ENCODE measurements around the gene KCNRG. TPM values are rescaled to one million over a fixed set of nuclear protein-coding genes. Genes with fewer than 3 reads are reported as not detected.

Gene KCNRG
- total RNA-seq, 1 donor from 2014 or later = not detected

GRCh38 chr13:49993666-49994065, 21.6 kb upstream of the KCNRG start:
- Histone ChIP-seq H3K36me3 (no peaks in the 10 kb centered on the region), H3K4me1 (peaks cover 12% of the 10 kb centered on the region), H3K27ac (no peak overlapping the region), H3K9me3 (no peaks in the 10 kb centered on the region), H3K27me3 (no peaks in the 10 kb centered on the region), H3K4me3 (no peak overlapping the region)
- TF ChIP-seq POLR2AphosphoS5 (IDR thresholded peaks at IDR 0.05; ENCODE audit: insufficient read depth in 1 of 2, low read depth in 1 of 2) = no peak
- TF ChIP-seq, protein P1, sequence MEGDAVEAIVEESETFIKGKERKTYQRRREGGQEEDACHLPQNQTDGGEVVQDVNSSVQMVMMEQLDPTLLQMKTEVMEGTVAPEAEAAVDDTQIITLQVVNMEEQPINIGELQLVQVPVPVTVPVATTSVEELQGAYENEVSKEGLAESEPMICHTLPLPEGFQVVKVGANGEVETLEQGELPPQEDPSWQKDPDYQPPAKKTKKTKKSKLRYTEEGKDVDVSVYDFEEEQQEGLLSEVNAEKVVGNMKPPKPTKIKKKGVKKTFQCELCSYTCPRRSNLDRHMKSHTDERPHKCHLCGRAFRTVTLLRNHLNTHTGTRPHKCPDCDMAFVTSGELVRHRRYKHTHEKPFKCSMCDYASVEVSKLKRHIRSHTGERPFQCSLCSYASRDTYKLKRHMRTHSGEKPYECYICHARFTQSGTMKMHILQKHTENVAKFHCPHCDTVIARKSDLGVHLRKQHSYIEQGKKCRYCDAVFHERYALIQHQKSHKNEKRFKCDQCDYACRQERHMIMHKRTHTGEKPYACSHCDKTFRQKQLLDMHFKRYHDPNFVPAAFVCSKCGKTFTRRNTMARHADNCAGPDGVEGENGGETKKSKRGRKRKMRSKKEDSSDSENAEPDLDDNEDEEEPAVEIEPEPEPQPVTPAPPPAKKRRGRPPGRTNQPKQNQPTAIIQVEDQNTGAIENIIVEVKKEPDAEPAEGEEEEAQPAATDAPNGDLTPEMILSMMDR (IDR thresholded peaks at IDR 0.05) = no peak
- TF ChIP-seq POLR2A (IDR thresholded peaks at IDR 0.05) = no peak
- intact Hi-C loops (cut with DNase I) = no loop called here
- no peak for DNase-seq (ENCODE audit: extremely low spot score in 2 of 2)

DNA sequence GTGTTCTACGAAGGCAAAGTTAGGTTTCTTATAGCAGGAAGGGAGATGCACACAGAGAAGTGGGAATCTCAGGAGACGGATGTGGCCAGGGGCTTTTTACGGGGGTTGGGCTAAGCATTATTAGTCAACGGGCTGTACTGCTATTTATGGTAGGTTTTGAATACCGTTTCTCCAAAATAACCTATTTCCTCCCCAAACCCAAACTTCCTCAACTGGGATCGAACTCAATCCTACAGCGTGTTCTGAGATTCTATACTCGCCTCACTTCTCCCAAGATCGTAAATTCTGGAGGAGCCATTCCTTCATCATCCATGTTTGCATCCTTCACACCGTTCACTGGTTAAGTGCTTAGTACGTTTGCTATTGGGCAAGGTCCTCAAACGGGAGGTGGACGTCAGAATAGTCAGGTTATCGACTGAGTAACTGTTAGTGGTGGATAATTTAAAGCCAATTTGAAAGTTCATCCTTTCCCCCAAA, 19.6 kb upstream of the KCNRG start:
- intact Hi-C loops (cut with DNase I) = loop anchor here (2.0 kb wide), 1 partner anchor 129 kb away; no protein-coding TSS in a partner anchor
- no peak for TF ChIP-seq POLR2A (IDR thresholded peaks at IDR 0.05)
- TF ChIP-seq, protein P1 (IDR thresholded peaks at IDR 0.05) = no peak
- TF ChIP-seq POLR2AphosphoS5 (IDR thresholded peaks at IDR 0.05; ENCODE audit: insufficient read depth in 1 of 2, low read depth in 1 of 2) = no peak
- Histone ChIP-seq H3K4me3 (peak overlapping the region; percentile 65 to 69), H3K4me1 (peaks cover 32% of the 10 kb centered on the region), H3K36me3 (peaks cover 0 to 6% of the 10 kb centered on the region in 2 donors), H3K9me3 (no peaks in the 10 kb centered on the region), H3K27ac (peak overlapping the region; percentile 92), H3K27me3 (no peaks in the 10 kb centered on the region)
- no peak for DNase-seq (ENCODE audit: extremely low spot score in 2 of 2)

DNA sequence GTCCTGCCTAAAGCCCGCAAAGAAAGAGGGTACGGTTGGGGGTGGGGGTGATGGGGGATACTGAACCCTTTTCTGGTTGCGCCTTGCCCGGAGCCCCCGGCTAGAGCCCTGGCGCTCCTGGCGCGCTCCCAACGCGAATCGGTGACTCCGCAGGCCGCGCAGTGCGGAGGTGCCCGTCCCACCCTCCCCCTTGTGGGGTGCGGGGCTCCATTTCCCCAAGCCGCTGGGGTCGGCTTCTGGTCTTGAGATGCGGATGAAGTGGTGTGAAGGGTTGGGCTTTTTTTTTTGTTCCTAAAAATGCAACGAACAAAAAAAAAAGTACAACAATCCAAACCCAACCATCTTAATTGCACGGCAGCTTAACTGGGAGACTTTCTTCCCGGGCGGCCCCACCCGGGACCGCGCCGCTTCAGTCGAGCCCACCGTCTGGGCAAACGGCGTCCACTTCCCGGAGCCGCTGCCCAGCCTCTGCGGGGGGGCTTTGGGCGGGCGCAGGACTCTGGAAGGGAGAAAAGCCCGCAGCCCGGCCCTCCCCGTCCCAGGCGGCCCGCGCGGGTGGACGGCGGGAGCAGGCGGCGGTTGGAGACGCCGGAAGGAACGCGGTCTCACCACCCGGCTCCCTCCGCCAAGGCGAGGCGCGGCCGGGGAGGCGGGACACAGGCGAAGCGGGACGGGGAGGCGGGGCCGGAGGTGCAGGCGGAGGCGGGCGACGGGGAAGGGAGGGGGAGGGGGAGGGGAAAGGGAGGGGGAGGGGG, 18.9 kb upstream of the KCNRG start:
- H3K9me3 ChIP-seq = no peaks in the 10 kb centered on the region
- intact Hi-C loops (cut with DNase I) = loop anchor here (2.0 kb wide), 1 partner anchor 128 kb away; no protein-coding TSS in a partner anchor
- H3K36me3 ChIP-seq = peaks cover 0 to 6% of the 10 kb centered on the region in 2 donors
- H3K27me3 ChIP-seq = no peaks in the 10 kb centered on the region
- TF ChIP-seq, protein P1 (IDR thresholded peaks at IDR 0.05) = no peak
- peak in 1 of 2 donors; percentile 68 for TF ChIP-seq POLR2A (IDR thresholded peaks at IDR 0.05)
- TF ChIP-seq POLR2AphosphoS5 (IDR thresholded peaks at IDR 0.05; ENCODE audit: insufficient read depth in 1 of 2, low read depth in 1 of 2) = peak in 1 of 2 donors; percentile 68
- peak overlapping the region; percentile 65 to 69 for H3K4me3 ChIP-seq
- peak overlapping the region; percentile 92 for H3K27ac ChIP-seq
- peaks cover 39% of the 10 kb centered on the region for H3K4me1 ChIP-seq
- peak in 1 of 2 donors; percentile 91 for DNase-seq (ENCODE audit: extremely low spot score in 2 of 2)

GRCh38 chr13:49996951-49997895, 18.0 kb upstream of the KCNRG start, which contains the start of gene TRIM13:
TSS of gene TRIM13 (plus strand) at chr13:49997042. CDS start at chr13:50011941, 14,899 bp downstream.
- Histone ChIP-seq H3K27me3 (no peaks in the 10 kb centered on the region), H3K36me3 (peaks cover 0 to 6% of the 10 kb centered on the region in 2 donors), H3K4me1 (peaks cover 47% of the 10 kb centered on the region), H3K4me3 (peak within 1 kb of the TSS; percentile 65 to 88), H3K9me3 (no peaks in the 10 kb centered on the region), H3K27ac (peak within 1 kb of the TSS; percentile 92)
- TF ChIP-seq, protein P1 (IDR thresholded peaks at IDR 0.05) = peak in 2 of 3 experiments; percentile 51 to 69
- TF ChIP-seq POLR2AphosphoS5 (IDR thresholded peaks at IDR 0.05; ENCODE audit: insufficient read depth in 1 of 2, low read depth in 1 of 2) (peak; percentile 68 to 87), POLR2A (IDR thresholded peaks at IDR 0.05) (peak in 1 of 2 donors; percentile 71)
- DNase-seq (ENCODE audit: extremely low spot score in 2 of 2) = peak in 1 of 2 donors; percentile 96
- intact Hi-C loops (cut with DNase I) = loop anchor here (2.0 kb wide), 1 partner anchor 128 kb away; no protein-coding TSS in a partner anchor
